H9 (cell line): Measurements from ENCODE around the gene CMYA5. TPM values are rescaled to one million over a fixed set of nuclear protein-coding genes. Genes with fewer than 3 reads are reported as not detected.

Experiments
- DNase-seq: peaks from one replicate; pipeline ENCODE4 v3.0.0-alpha.2; 2017
- H2AFZ ChIP-seq: one replicate; pipeline ENCODE4 v1.6.1; 2013; ENCODE audit warnings: mild to moderate bottlenecking, low read length, control low read depth, moderate library complexity
- H2AK5ac ChIP-seq: 2 replicates; pipeline ENCODE4 v1.6.1; 2013; ENCODE audit warnings: low read length, control low read depth, mixed read lengths; ENCODE audit not compliant: insufficient read length
- H2BK120ac ChIP-seq: one replicate; pipeline ENCODE4 v1.6.1; 2013; ENCODE audit warnings: low read depth, mild to moderate bottlenecking, low read length, control low read depth, inconsistent platforms; ENCODE audit not compliant: poor library complexity, severe bottlenecking
- H2BK12ac ChIP-seq: 2 replicates; pipeline ENCODE4 v1.6.1; 2013; ENCODE audit warnings: low read length, control low read depth, mixed read lengths, low read depth; ENCODE audit not compliant: insufficient read length
- H2BK15ac ChIP-seq: 2 replicates; pipeline ENCODE4 v1.6.1; 2013; ENCODE audit warnings: low read depth, low read length, control low read depth
- H2BK20ac ChIP-seq: one replicate; pipeline ENCODE4 v1.6.1; 2013; ENCODE audit warnings: low read depth, mild to moderate bottlenecking, low read length, control low read depth, inconsistent platforms; ENCODE audit not compliant: poor library complexity, severe bottlenecking
- H2BK5ac ChIP-seq: 2 replicates; pipeline ENCODE4 v1.6.1; 2013; ENCODE audit warnings: low read length, control low read depth, mixed read lengths; ENCODE audit not compliant: insufficient read length
- H3K14ac ChIP-seq: 2 replicates; pipeline ENCODE4 v1.6.1; 2013; ENCODE audit warnings: low read length, control low read depth; ENCODE audit not compliant: insufficient read depth
- H3K18ac ChIP-seq: 2 replicates; pipeline ENCODE4 v1.6.1; 2013; ENCODE audit warnings: low read depth, mild to moderate bottlenecking, mixed read lengths, low read length, control low read depth; ENCODE audit not compliant: insufficient read length
- H3K23ac ChIP-seq: 2 replicates; pipeline ENCODE4 v1.6.1; 2013; ENCODE audit warnings: low read length, control low read depth, mixed read lengths, low read depth; ENCODE audit not compliant: insufficient read length
- H3K23me2 ChIP-seq: 2 replicates; pipeline ENCODE4 v1.6.1; 2013; ENCODE audit warnings: low read depth, mild to moderate bottlenecking, mixed read lengths, low read length, control low read depth; ENCODE audit not compliant: insufficient read length, poor library complexity, severe bottlenecking
- H3K27ac ChIP-seq: 2 replicates; pipeline ENCODE4 v1.5.1; 2013; ENCODE audit warnings: low read length, control low read depth, mixed read lengths, low read depth; ENCODE audit not compliant: insufficient read length
- H3K27me3 ChIP-seq: 2 replicates; pipeline ENCODE4 v1.6.1; 2013; ENCODE audit warnings: low read length, control low read depth, inconsistent platforms; ENCODE audit not compliant: insufficient read depth
- H3K4ac ChIP-seq: 2 replicates; pipeline ENCODE4 v1.6.1; 2013; ENCODE audit warnings: low read depth, mild to moderate bottlenecking, control low read depth, inconsistent platforms, low read length, moderate library complexity
- H3K4me1 ChIP-seq: 2 replicates; pipeline ENCODE4 v1.6.1; 2013; ENCODE audit warnings: low read length, control low read depth, inconsistent platforms; ENCODE audit not compliant: insufficient read depth
- H3K4me2 ChIP-seq: 2 replicates; pipeline ENCODE4 v1.6.1; 2013; ENCODE audit warnings: low read length, control low read depth, mixed read lengths; ENCODE audit not compliant: insufficient read length, insufficient read depth
- H3K56ac ChIP-seq: 2 replicates; pipeline ENCODE4 v1.6.1; 2013; ENCODE audit warnings: low read depth, mild to moderate bottlenecking, mixed read lengths, low read length, control low read depth; ENCODE audit not compliant: insufficient read length
- H3K79me1 ChIP-seq: 2 replicates; pipeline ENCODE4 v1.6.1; 2013; ENCODE audit warnings: low read depth, mild to moderate bottlenecking, moderate library complexity, low read length, control low read depth, inconsistent platforms; ENCODE audit not compliant: insufficient read depth, poor library complexity, severe bottlenecking
- H3K79me2 ChIP-seq: 2 replicates; pipeline ENCODE4 v1.6.1; 2013; ENCODE audit warnings: low read length, control low read depth, inconsistent platforms; ENCODE audit not compliant: insufficient read depth
- H3K9ac ChIP-seq: 2 replicates; pipeline ENCODE4 v1.6.1; 2013; ENCODE audit warnings: low read length, control low read depth, mixed read lengths; ENCODE audit not compliant: insufficient read length; ENCODE audit errors: extremely low read depth
- H3K9me3 ChIP-seq: one replicate; pipeline ENCODE4 v1.6.1; 2013; ENCODE audit warnings: low read depth, low read length, inconsistent platforms; ENCODE audit not compliant: control insufficient read depth
- H3T11ph ChIP-seq: one replicate; pipeline ENCODE4 v1.6.1; 2013; ENCODE audit warnings: mild to moderate bottlenecking, low read length, control low read depth, inconsistent platforms
- H4K20me1 ChIP-seq: one replicate; pipeline ENCODE4 v1.6.1; 2013; ENCODE audit not compliant: control insufficient read depth, insufficient read length, insufficient read depth
- H4K5ac ChIP-seq: 2 replicates; pipeline ENCODE4 v1.6.1; 2013; ENCODE audit warnings: low read depth, mild to moderate bottlenecking, mixed read lengths, low read length, control low read depth; ENCODE audit not compliant: insufficient read length
- H4K8ac ChIP-seq: replicated peaks from 2 replicates; pipeline ENCODE4 v1.6.1; 2013; ENCODE audit warnings: low read length, control low read depth, mixed read lengths, low read depth; ENCODE audit not compliant: insufficient read length
- H4K91ac ChIP-seq: 2 replicates; pipeline ENCODE4 v1.6.1; 2013; ENCODE audit warnings: low read depth, mild to moderate bottlenecking, moderate library complexity, mixed read lengths, low read length, control low read depth; ENCODE audit not compliant: insufficient read length
- H3K27ac Mint-ChIP-seq, 3 experiments: 2 replicates in 2 of 3; 3 replicates in 1 of 3; pipeline ENCODE4 v1.8.0; 2020 to 2021; ENCODE audit warnings: mixed read lengths in 3 of 3, mild to moderate bottlenecking in 1 of 3, moderate library complexity in 1 of 3
- H3K27me3 Mint-ChIP-seq: 2 replicates; pipeline ENCODE4 v1.8.0; 2021; ENCODE audit warnings: low read depth, mild to moderate bottlenecking, moderate library complexity, mixed read lengths
- H3K36me3 Mint-ChIP-seq, 3 experiments: 2 replicates in 2 of 3; 3 replicates in 1 of 3; pipeline ENCODE4 v1.8.0; 2020 to 2021; ENCODE audit warnings: low read depth in 3 of 3, mixed read lengths in 3 of 3; ENCODE audit not compliant: insufficient read depth in 1 of 3
- H3K4me1 Mint-ChIP-seq, 2 experiments: 2 replicates each; pipeline ENCODE4 v1.8.0; 2020; ENCODE audit warnings: mixed read lengths in 2 of 2
- H3K4me3 Mint-ChIP-seq, 2 experiments: 2 replicates in 1 of 2; 3 replicates in 1 of 2; pipeline ENCODE4 v1.8.0; 2020 to 2021; ENCODE audit warnings: mild to moderate bottlenecking in 2 of 2, mixed read lengths in 2 of 2, moderate library complexity in 1 of 2
- H3K9me3 Mint-ChIP-seq, 2 experiments: 2 replicates in 1 of 2; 3 replicates in 1 of 2; pipeline ENCODE4 v1.8.0; 2020; ENCODE audit warnings: mild to moderate bottlenecking in 2 of 2, mixed read lengths in 2 of 2, moderate library complexity in 1 of 2
- WGBS: extraction: QIAGEN DNeasy Blood & Tissue Kit; methylation state at CpG from one replicate; pipeline ENCODE4 v1.1.7; 2013; ENCODE audit warnings: missing lambda C conversion rate, low lambda C conversion rate, mixed read lengths; ENCODE audit not compliant: insufficient read length; ENCODE audit errors: extremely low coverage; 5-methylcytosine and 5-hydroxymethylcytosine counted together
- total RNA-seq: library from RNA; stranded (reverse); gene quantifications from 2 replicates; pipeline ENCODE4 v1.2.1, GENCODE V29; 2021
- TF ChIP-seq, protein P1 (sequence below): fragments of 200-600 bp; sonication (generic); conservative IDR thresholded peaks from 3 replicates; pipeline ENCODE4 v1.8.0; 2021; ENCODE audit warnings: antibody characterized with exemption, mild to moderate bottlenecking

CMYA5 gene
- total RNA-seq, 1 experiment from 2014 or later: 1.8 TPM

DNA sequence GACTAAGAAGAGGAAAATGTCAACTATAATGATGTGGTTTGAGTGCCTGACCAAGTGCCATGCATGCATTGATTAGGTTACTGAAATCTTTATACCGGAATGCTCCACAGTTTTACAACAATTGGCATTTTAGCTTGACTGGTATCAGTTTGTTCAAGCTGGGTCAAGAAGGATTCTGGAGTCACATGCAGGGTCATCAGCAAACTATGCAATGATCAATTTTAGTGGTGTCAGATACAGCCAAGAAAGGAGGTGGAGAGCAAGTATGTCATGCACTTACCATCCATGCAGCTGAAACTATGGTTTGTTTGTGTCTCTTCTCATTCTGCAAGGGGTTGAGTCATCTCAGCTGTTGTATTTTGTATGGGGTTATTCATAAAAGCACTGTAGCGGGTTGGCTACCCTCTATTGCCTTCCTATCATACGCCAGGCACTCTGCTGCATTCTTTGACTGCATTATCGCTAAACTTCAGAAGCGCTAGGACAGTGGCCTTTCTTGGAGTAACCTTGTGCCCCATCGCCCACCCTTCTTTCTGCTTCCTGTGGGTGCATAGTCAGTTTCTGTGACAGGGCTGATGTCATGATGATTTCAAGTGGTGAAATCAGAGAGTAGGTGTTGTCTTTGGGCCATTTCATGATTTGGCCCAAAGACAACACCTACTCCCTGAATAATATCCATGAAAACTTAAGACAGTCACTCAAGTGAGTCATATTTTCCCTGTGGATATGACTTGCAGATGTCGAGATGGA, 156.0 kb downstream of the CMYA5 start:
- TF ChIP-seq, protein P1, sequence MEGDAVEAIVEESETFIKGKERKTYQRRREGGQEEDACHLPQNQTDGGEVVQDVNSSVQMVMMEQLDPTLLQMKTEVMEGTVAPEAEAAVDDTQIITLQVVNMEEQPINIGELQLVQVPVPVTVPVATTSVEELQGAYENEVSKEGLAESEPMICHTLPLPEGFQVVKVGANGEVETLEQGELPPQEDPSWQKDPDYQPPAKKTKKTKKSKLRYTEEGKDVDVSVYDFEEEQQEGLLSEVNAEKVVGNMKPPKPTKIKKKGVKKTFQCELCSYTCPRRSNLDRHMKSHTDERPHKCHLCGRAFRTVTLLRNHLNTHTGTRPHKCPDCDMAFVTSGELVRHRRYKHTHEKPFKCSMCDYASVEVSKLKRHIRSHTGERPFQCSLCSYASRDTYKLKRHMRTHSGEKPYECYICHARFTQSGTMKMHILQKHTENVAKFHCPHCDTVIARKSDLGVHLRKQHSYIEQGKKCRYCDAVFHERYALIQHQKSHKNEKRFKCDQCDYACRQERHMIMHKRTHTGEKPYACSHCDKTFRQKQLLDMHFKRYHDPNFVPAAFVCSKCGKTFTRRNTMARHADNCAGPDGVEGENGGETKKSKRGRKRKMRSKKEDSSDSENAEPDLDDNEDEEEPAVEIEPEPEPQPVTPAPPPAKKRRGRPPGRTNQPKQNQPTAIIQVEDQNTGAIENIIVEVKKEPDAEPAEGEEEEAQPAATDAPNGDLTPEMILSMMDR: no peak
- no peak overlapping the region for H3K4me2 ChIP-seq

More for the DNA sequence above, 156.0 kb downstream of the CMYA5 start:
- no peak overlapping the region for H4K5ac ChIP-seq
- H2BK12ac ChIP-seq: no peak overlapping the region
- H2BK5ac ChIP-seq: no peak overlapping the region
- no peak overlapping the region for H3T11ph ChIP-seq
- no peaks in the 10 kb centered on the region for H3K4me1 ChIP-seq
- no peaks in the 10 kb centered on the region for H3K9me3 Mint-ChIP-seq
- peaks cover 3% of the 10 kb centered on the region for H3K27me3 Mint-ChIP-seq
- no peak overlapping the region for H3K9ac ChIP-seq
- no peak overlapping the region for H3K23ac ChIP-seq
- H4K8ac ChIP-seq: no peak overlapping the region
- H3K36me3 Mint-ChIP-seq: no peaks in the 10 kb centered on the region
- H4K91ac ChIP-seq: no peak overlapping the region
- H3K79me1 ChIP-seq: no peaks in the 10 kb centered on the region
- H2BK120ac ChIP-seq: no peak overlapping the region
- H3K79me2 ChIP-seq: no peaks in the 10 kb centered on the region
- no peak overlapping the region for H2BK20ac ChIP-seq
- H3K27ac ChIP-seq: no peak overlapping the region
- H3K18ac ChIP-seq: no peak overlapping the region
- H3K9me3 ChIP-seq: no peaks in the 10 kb centered on the region
- H3K23me2 ChIP-seq: no peaks in the 10 kb centered on the region
- H3K27ac Mint-ChIP-seq: no peak overlapping the region
- no peak overlapping the region for H3K56ac ChIP-seq
- no peak overlapping the region for H2BK15ac ChIP-seq
- no peak overlapping the region for H2AFZ ChIP-seq
- no peak overlapping the region for H3K14ac ChIP-seq
- no peaks in the 10 kb centered on the region for H4K20me1 ChIP-seq
- peaks cover 5 to 6% of the 10 kb centered on the region in 2 experiments for H3K4me1 Mint-ChIP-seq
- no peaks in the 10 kb centered on the region for H3K27me3 ChIP-seq
- H2AK5ac ChIP-seq: no peak overlapping the region
- no peak for DNase-seq
- no peak overlapping the region for H3K4me3 Mint-ChIP-seq
- no peak overlapping the region for H3K4ac ChIP-seq
- WGBS: no CpG with 5 or more reads among the region's 7 CpGs
